Fibroblast of villous mesenchyme (primary cell): ENCODE measurements around the gene KDM2B. TPM values are rescaled to one million over a fixed set of nuclear protein-coding genes. Genes with fewer than 3 reads are reported as not detected.

Experiments
- DNase-seq: peaks from one replicate; pipeline ENCODE4 v3.0.0-alpha.2; 2010; ENCODE audit warnings: low read depth
- H3K4me3 ChIP-seq: 2 replicates; pipeline ENCODE4 v1.5.1; 2011; ENCODE audit warnings: low read depth, mild to moderate bottlenecking, low read length
- CTCF ChIP-seq: IDR thresholded peaks from 2 replicates; pipeline ENCODE4 v1.5.1; 2012; ENCODE audit warnings: low read depth, mild to moderate bottlenecking, low read length; ENCODE audit not compliant: insufficient read depth
- total RNA-seq: library from RNA; depleted of rRNA; stranded (reverse); fragments of >200 nt; gene quantifications from 2 replicates; pipeline ENCODE4 v1.2.3, GENCODE V29; 2012

Gene KDM2B
- total RNA-seq, 1 donor, result 28.1 TPM

GRCh38 chr12:121475279-121475678 is 105.5 kb downstream of the KDM2B start:
- DNase-seq, result no peak
- no peak overlapping the region for H3K4me3 ChIP-seq
- no peak for TF ChIP-seq CTCF

GRCh38 chr12:121472150-121472905 is 108.5 kb downstream of the KDM2B start:
- no peak for DNase-seq
- no peak for TF ChIP-seq CTCF
- H3K4me3 ChIP-seq, result no peak overlapping the region

GRCh38 chr12:121470751-121471150 is 110.1 kb downstream of the KDM2B start:
- H3K4me3 ChIP-seq, result no peak overlapping the region
- DNase-seq, result no peak
- TF ChIP-seq CTCF, result no peak

- DNase-seq, result no peak
- TF ChIP-seq CTCF, result no peak
- H3K4me3 ChIP-seq, result no peak overlapping the region
Observed at GRCh38 chr12:121468499-121468801, 112.4 kb downstream of the KDM2B start.

- peak overlapping the region; percentile 58 for H3K4me3 ChIP-seq
- peak; percentile 30 for DNase-seq
- TF ChIP-seq CTCF, result no peak
Observed at GRCh38 chr12:121467638-121468498, 113.0 kb downstream of the KDM2B start.

- peak overlapping the region; percentile 58 for H3K4me3 ChIP-seq
- no peak for TF ChIP-seq CTCF
Observed at GRCh38 chr12:121466794-121467637, 113.8 kb downstream of the KDM2B start.

More at GRCh38 chr12:121466794-121467637, 113.8 kb downstream of the KDM2B start:
- peak; percentile 86 for DNase-seq
